Measurements from ENCODE around the gene SLC37A1.

Gene SLC37A1

DNA sequence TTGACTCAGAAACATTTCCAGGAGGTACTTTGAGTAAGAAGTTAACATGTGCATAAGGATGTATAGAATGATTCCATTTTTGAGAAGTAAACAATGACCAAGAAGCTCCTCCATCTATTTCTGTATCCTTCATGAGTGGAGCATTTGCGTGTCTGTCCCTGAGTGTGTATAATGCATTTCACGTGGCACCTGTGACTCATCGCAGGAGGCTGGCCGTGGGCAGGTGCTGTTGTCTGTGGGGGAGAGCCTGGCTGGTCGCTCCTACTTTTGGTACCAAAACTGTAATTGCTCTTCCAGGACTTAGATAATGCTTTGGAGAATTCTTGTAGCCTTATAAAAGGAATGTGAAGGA lies 16.5 kb downstream of the SLC37A1 start:
- no peak for DNase-seq

- DNase-seq: no peak
Observed at GRCh38 chr21:42531771-42532170, 18.1 kb downstream of the SLC37A1 start.

- no peak for DNase-seq
Observed at GRCh38 chr21:42532466-42533181, 19.0 kb downstream of the SLC37A1 start.

GRCh38 chr21:42533306-42533962 lies 19.8 kb downstream of the SLC37A1 start:
- no peak for DNase-seq

DNA sequence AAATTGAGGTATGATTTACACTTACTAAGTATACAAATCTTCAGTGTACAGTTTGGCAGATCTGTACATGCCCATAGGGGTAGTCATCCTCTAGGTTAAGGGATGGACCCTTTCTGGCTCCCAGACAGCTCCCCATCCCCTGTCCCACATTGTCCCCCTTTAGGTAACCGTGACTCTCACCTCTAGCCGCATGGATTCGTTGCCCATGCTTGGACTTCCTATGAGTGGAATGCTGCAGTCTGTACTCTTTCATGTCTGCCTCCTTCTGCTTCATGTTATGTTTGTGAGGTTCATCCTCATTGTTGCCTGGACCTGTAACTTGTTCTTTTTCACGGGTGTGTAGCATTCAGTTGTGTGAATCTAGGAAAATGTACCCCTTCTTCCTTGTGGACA lies 20.3 kb downstream of the SLC37A1 start:
- no peak for DNase-seq

DNA sequence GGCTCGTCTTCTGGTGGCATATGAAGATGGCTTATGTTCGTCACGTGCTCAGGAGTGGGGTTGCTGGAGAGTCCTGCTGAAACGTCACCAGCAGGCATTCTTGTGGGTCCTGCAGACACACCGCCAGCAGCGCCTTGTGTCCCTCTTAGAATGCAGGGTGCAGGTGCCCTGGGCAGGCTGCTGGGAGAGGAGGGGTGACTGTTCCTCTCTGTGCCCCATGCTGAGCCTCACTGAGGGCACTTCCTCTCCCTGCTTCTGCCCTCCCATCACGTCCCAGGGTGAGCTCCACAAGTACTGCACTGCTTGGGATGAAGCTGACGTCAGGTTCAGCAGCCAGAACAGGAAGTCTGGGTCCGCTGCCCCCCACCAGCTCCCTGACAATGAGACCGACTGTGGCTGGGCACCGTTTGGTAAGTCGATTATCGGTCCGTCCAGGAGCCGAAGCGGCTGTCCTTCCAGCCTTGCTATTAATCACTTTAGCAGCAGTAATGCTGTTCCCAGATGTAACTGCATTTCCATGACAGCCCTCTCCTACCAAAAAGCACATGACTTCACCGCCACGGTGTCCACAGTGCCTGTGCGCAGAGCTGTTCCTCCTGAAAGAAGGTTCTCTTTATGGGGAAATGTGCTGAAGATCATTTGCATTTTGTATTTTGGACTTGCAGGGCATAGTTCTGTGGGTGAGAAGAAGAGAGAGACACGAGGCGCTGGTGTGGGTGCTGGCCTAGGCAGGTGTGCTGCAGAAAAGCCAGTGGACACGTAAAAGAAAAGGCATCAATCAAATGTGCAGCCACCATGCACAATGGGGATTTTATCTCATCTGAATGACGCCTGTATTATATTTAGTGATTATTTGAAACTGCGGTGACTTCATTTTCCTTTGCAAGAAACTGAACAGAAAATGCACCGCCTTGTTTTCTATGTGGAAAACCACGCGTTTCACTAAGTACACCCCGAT lies 21.0 kb downstream of the SLC37A1 start:
- no peak for DNase-seq

DNA sequence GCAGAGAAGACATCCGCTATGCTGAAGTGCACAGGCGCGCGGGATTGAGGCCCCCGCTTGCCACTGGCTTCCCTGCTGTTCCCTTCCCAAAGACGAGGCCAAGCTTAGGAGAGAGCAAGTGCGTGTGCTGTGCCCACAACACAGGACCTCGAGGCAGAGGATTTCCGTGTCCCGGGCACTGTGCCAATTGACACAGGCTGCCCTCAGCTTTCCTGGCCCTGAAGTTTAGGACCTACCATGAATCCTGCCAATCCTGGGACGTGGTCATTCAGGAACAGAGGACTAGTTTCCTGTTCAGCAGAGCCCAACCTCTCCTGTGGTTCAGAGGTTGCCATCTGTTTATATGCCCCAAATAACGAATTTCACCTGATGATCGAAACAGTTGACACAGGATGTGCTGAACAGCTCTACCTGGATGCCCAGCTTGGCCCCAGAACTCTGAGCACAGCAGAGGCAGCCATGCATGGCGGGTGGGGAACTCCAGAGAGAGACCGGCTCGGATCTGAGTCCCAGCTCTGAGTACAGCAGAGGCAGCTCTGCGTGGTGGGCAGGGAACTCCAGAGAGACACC lies 22.0 kb downstream of the SLC37A1 start:
- no peak for DNase-seq

DNA sequence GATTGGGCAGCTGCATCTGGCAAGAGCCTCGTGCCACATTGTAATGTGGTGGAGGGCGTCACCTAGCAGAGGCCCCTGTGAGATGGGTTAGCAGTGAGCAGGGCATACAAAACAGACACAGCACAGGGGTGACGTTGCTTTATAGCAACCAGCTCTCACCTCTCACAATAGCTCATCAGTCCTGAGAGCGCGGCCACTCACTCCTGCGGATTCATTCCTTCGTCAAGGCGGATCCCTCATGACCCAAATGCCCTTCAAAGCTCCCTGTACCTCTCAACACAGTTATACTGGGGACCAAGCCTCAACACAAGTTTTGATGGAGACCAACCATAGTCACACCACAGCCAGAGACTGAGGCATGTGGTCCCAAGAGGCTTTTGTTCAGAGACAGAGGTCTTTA lies 22.9 kb downstream of the SLC37A1 start:
- no peak for DNase-seq

- DNase-seq: no peak
Observed at GRCh38 chr21:42537106-42537742, 23.6 kb downstream of the SLC37A1 start.

GRCh38 chr21:42538479-42539275 lies 25.0 kb downstream of the SLC37A1 start:
- no peak for DNase-seq

DNA sequence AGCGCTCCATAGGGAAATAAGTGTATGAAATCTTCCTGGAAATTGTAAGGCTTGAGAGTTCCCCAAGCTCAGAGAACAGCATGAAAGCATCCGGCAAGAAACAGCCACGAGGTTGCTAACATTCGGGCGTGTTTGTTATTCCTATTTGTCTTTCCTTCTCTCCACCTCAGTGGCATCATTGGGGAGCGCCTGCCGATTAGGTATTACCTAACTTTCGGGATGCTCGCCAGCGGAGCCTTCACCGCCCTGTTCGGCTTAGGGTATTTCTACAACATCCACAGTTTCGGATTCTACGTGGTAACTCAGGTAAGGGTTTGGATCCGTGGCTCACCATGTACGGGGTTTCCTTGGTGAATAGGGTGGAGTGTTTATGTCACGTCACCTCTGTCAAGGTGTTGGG lies 25.7 kb downstream of the SLC37A1 start:
- DNase-seq: no peak

- DNase-seq: no peak
Observed at GRCh38 chr21:42539931-42540343, 26.3 kb downstream of the SLC37A1 start.

DNA sequence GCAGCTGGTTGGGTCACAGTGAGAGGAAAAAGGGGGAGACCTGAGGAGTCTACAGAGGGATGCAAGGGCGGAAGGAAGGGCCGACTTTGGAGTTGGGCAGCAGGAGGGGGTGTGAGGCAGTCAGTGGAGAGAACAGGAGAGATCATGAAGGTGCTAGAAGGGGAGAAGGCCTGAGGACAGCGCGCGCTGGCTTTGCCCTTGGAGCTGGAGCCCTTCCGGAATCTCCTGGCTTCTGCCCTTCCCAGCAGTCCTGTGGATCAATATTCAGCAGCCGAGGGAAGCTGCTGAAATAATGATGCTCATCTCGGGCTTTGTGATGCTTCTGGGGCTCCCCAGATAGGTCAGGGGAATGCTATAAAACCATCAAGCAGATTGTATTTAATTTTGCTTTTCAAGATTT lies 26.7 kb downstream of the SLC37A1 start:
- no peak for DNase-seq

GRCh38 chr21:42541174-42541573 lies 27.5 kb downstream of the SLC37A1 start:
- DNase-seq: no peak

- no peak for DNase-seq
Observed at GRCh38 chr21:42541618-42542017, 28.0 kb downstream of the SLC37A1 start.

GRCh38 chr21:42542196-42542595 lies 28.5 kb downstream of the SLC37A1 start:
- no peak for DNase-seq

GRCh38 chr21:42542596-42542995 lies 28.9 kb downstream of the SLC37A1 start:
- no peak for DNase-seq

- no peak for DNase-seq
Observed at GRCh38 chr21:42543106-42543847, 29.6 kb downstream of the SLC37A1 start.

DNA sequence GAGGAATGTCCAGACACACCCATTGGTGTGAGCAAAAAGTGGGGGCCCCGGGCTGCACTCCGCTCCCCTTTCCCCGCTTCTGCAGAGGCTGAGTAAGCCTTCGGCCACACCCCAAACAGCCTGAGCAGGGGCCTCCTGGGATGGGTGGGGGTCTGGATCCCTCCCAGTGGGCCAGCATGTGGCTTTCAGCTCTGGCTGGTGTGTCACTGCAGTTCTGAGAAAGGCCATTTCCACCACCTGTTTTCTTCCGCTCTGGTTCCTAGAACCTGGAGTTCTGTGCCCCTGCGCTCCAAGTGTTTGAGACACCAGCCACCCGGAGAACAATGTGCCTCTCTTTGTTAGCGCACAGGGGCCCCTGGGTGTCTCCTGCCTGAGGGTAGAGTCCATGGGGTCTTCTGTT lies 30.9 kb downstream of the SLC37A1 start:
- DNase-seq: no peak

DNA sequence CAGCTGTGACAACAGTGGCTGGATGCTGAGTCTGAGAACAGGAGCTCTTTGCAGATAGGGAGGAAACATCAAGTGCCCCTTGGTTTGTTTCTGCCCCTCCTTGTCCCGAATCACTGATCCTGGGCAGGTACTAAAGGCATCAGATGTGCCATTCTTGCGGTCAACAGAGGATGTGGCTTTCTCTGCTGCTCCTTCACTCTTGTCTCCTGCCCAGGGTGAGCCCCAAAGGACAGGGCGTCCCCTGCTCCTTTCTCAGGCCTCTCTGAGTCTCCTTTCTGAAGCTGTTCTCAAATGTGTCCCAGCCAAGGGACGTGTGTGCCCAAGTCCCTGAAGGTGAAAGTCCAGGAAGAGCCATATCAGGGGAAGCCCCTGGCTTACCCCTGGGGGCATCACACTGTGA lies 31.7 kb downstream of the SLC37A1 start:
- DNase-seq: no peak

DNA sequence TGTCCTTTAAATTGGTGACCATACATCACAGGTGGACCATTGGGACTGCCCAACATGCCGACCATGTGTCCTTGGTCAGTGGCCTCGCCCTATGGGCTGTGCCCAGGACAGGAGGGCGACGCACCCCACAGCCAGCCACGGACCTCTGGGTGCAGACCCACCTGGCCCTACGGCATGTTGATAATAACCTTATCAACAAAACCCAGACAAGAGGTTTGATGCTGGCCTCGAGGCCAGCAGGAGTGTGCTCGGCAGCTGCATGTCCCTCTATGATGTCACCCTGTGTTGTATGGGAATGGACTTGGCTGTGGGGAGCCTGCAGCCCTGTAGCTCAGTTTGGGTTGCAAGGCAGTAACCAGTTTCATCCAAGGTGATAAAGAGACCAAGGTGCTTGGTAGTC lies 32.1 kb downstream of the SLC37A1 start:
- no peak for DNase-seq
